Breast epithelium (tissue), 4 donors: ENCODE measurements around the gene HMGCR. TPM values are rescaled to one million over a fixed set of nuclear protein-coding genes. Genes with fewer than 3 reads are reported as not detected.
"Not testable (repeated sequence)": the region's sequence is repeated elsewhere in the genome, so short reads cannot be mapped to it uniquely, and the experiment has no call there.

Experiments
- DNase-seq, 2 donors: peaks; one replicate each; pipeline ENCODE4 v3.0.0-alpha.2; 2019; ENCODE audit warnings: low spot score in 2 of 2
- H3K27ac ChIP-seq, 2 donors: fragments of 200-600 bp; sonication (generic) in 1 of 2; one replicate each; pipeline ENCODE4 v1.5.1; 2016 to 2019; ENCODE audit warnings: mild to moderate bottlenecking in 1 of 2
- H3K27me3 ChIP-seq, 2 donors: fragments of 200-600 bp; sonication (generic) in 1 of 2; one replicate each; pipeline versions ENCODE4 v1.5.1 to v1.6.0; 2017 to 2019; ENCODE audit warnings: control low read depth in 1 of 2, mild to moderate bottlenecking in 1 of 2
- H3K36me3 ChIP-seq: fragments of 200-600 bp; one replicate; pipeline ENCODE4 v1.5.1; 2019
- H3K4me1 ChIP-seq, 2 donors: fragments of 200-600 bp; sonication (generic); one replicate each; pipeline ENCODE4 v1.5.1; 2016 to 2019; ENCODE audit warnings: control low read depth in 1 of 2
- H3K4me3 ChIP-seq, 3 donors: fragments of 200-600 bp; sonication (generic); 1 replicate in 2 of 3; 2 replicates in 1 of 3; pipeline ENCODE4 v1.5.1; 2016 to 2019; ENCODE audit warnings: mild to moderate bottlenecking in 3 of 3, moderate library complexity in 2 of 3
- H3K9me3 ChIP-seq, 2 donors: fragments of 200-600 bp; sonication (generic) in 1 of 2; one replicate each; pipeline ENCODE4 v1.5.1; 2016 to 2019; ENCODE audit warnings: control low read depth in 1 of 2
- CTCF ChIP-seq, 3 donors: fragments of 450-650 bp; IDR thresholded peaks; one replicate each; pipeline ENCODE4 v1.5.1; 2016 to 2017; ENCODE audit warnings: antibody characterized with exemption in 3 of 3, mild to moderate bottlenecking in 3 of 3, moderate library complexity in 3 of 3
- POLR2A ChIP-seq: fragments of 450-650 bp; IDR thresholded peaks from one replicate; pipeline ENCODE4 v1.6.1; 2016; ENCODE audit warnings: antibody characterized with exemption, mild to moderate bottlenecking, moderate library complexity
- POLR2AphosphoS5 ChIP-seq, 3 donors: sonication (generic); formaldehyde crosslinking; IDR thresholded peaks; one replicate each; pipeline ENCODE4 v1.6.1; 2017; ENCODE audit warnings: antibody characterized with exemption in 3 of 3
- intact Hi-C: fragments of 100-400 bp; cut with DNase I; formaldehyde crosslinking; loops from one replicate; pipeline ENCODE4 v1.15.1; 2023; ENCODE audit warnings: low total_unique reads
- total RNA-seq, 3 donors: library from RNA; depleted of rRNA; stranded (reverse); fragments of >200 nt; gene quantifications; one replicate each; pipeline ENCODE4 v1.1.0, GENCODE V29; 2016

Gene HMGCR
- total RNA-seq, 3 donors from 2014 or later, result 12.8 to 34.0 (median 16.5) TPM

- Histone ChIP-seq H3K36me3 (no peaks in the 10 kb centered on the region), H3K9me3 (no peaks in the 10 kb centered on the region), H3K4me3 (no peak overlapping the region), H3K4me1 (no peaks in the 10 kb centered on the region), H3K27me3 (no peaks in the 10 kb centered on the region), H3K27ac (no peak overlapping the region)
- TF ChIP-seq POLR2AphosphoS5 (IDR thresholded peaks at IDR 0.05) (no peak), CTCF (IDR thresholded peaks at IDR 0.05) (no peak), POLR2A (no peak)
- DNase-seq, result no peak
- intact Hi-C loops, result no loop called here
These were observed 11.8 kb upstream of the HMGCR start for GRCh38 chr5:75325242-75325641.

- intact Hi-C loops, result no loop called here
- no peak overlapping the region for H3K27ac ChIP-seq
- no peak for TF ChIP-seq POLR2AphosphoS5 (IDR thresholded peaks at IDR 0.05)
- TF ChIP-seq POLR2A, result no peak
- no peak for TF ChIP-seq CTCF (IDR thresholded peaks at IDR 0.05)
- H3K4me1 ChIP-seq, result no peaks in the 10 kb centered on the region
- H3K4me3 ChIP-seq, result no peak overlapping the region
- DNase-seq, result no peak
- H3K9me3 ChIP-seq, result no peaks in the 10 kb centered on the region
- H3K27me3 ChIP-seq, result no peaks in the 10 kb centered on the region
- H3K36me3 ChIP-seq, result no peaks in the 10 kb centered on the region
These were observed 6.6 kb upstream of the HMGCR start for GRCh38 chr5:75330404-75330803.

GRCh38 chr5:75331095-75332090 is 5.6 kb upstream of the HMGCR start:
- H3K36me3 ChIP-seq, result no peaks in the 10 kb centered on the region
- no peak overlapping the region for H3K27ac ChIP-seq
- no peak overlapping the region for H3K4me3 ChIP-seq
- no peaks in the 10 kb centered on the region for H3K4me1 ChIP-seq
- no peak for DNase-seq
- intact Hi-C loops, result no loop called here
- H3K27me3 ChIP-seq, result no peaks in the 10 kb centered on the region
- H3K9me3 ChIP-seq, result no peaks in the 10 kb centered on the region
- TF ChIP-seq CTCF (IDR thresholded peaks at IDR 0.05) (no peak), POLR2A (no peak), POLR2AphosphoS5 (IDR thresholded peaks at IDR 0.05) (no peak)

- H3K36me3 ChIP-seq, H3K27me3 ChIP-seq, H3K4me1 ChIP-seq, H3K4me3 ChIP-seq, H3K27ac ChIP-seq, DNase-seq, H3K9me3 ChIP-seq, intact Hi-C loops: not testable (repeated sequence)
These were observed 3.3 kb upstream of the HMGCR start for GRCh38 chr5:75333759-75334158.

GRCh38 chr5:75334413-75334812 is 2.6 kb upstream of the HMGCR start:
- H3K4me1 ChIP-seq, H3K27me3 ChIP-seq, H3K9me3 ChIP-seq, DNase-seq, intact Hi-C loops, H3K27ac ChIP-seq, H3K4me3 ChIP-seq, H3K36me3 ChIP-seq: not testable (repeated sequence)

GRCh38 chr5:75335486-75335885 is 1.5 kb upstream of the HMGCR start:
- H3K27ac ChIP-seq, result no peak overlapping the region
- intact Hi-C loops, result no loop called here

More at GRCh38 chr5:75335486-75335885, 1.5 kb upstream of the HMGCR start:
- TF ChIP-seq CTCF (IDR thresholded peaks at IDR 0.05), result no peak
- TF ChIP-seq POLR2AphosphoS5 (IDR thresholded peaks at IDR 0.05), result no peak
- TF ChIP-seq POLR2A, result no peak
- Histone ChIP-seq H3K9me3 (no peaks in the 10 kb centered on the region), H3K27me3 (no peaks in the 10 kb centered on the region), H3K4me3 (no peak overlapping the region), H3K4me1 (peaks cover 0 to 6% of the 10 kb centered on the region in 2 donors), H3K36me3 (no peaks in the 10 kb centered on the region)
- no peak for DNase-seq
